HG02973 (cell line): ENCODE data around the gene MEX3D.

ENCODE experiments used
- ATAC-seq: cut with Tn5 transposase; IDR thresholded peaks from one replicate; pipeline ENCODE4 v1.9.1; 2021; ENCODE audit warnings: moderate library complexity; ENCODE audit not compliant: unreplicated experiment

Gene MEX3D

GRCh38 chr19:1505991-1506881 lies 61.9 kb downstream of the MEX3D start:
- no peak for ATAC-seq

GRCh38 chr19:1505012-1505411 lies 63.1 kb downstream of the MEX3D start:
- ATAC-seq: no peak
